GM19463 (cell line): ENCODE data around the gene FOXP3.
A peak's percentile ranks its signal among the peaks of the same experiment; 100 is the strongest.
"Not testable (repeated sequence)": the region's sequence is repeated elsewhere in the genome, so short reads cannot be mapped to it uniquely, and the experiment has no call there.

ENCODE experiments used
- ATAC-seq: cut with Tn5 transposase; IDR thresholded peaks from one replicate; pipeline ENCODE4 v1.9.1; 2021; ENCODE audit warnings: mild to moderate bottlenecking, moderate library complexity; ENCODE audit not compliant: unreplicated experiment

The FOXP3 gene, protein sequence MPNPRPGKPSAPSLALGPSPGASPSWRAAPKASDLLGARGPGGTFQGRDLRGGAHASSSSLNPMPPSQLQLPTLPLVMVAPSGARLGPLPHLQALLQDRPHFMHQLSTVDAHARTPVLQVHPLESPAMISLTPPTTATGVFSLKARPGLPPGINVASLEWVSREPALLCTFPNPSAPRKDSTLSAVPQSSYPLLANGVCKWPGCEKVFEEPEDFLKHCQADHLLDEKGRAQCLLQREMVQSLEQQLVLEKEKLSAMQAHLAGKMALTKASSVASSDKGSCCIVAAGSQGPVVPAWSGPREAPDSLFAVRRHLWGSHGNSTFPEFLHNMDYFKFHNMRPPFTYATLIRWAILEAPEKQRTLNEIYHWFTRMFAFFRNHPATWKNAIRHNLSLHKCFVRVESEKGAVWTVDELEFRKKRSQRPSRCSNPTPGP

GRCh38 chrX:49264460-49264859, at the start of gene FOXP3:
TSS of gene FOXP3 (minus strand) at chrX:49264710. CDS start at chrX:49258505, 6,205 bp downstream.
- ATAC-seq, result no peak

- no peak for ATAC-seq
Measured at GRCh38 chrX:49312176-49312575, 47.7 kb upstream of the FOXP3 start.

DNA sequence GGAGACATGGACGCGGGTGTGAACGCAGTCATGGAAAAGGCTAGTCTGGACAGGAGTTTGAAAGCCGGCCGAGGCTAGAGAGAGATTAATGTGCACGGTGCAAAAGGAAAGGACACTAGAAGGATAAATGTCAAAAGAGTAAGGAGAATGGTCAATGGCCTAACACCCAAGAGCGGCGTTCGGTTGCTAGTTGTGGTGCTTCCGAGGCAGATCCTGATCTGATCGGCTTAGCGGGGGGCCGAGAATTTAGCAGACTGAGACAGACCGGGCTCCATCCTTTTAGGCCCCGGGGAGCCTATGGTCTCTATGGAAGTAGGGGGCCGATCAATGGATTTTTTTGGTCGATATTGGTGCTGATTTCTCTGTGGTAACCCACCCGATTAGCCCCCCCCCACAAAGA, 45.9 kb upstream of the FOXP3 start:
- no peak for ATAC-seq

- ATAC-seq, result no peak
Measured at GRCh38 chrX:49309401-49309981, 45.0 kb upstream of the FOXP3 start.

- no peak for ATAC-seq
Measured at GRCh38 chrX:49308604-49309269, 44.2 kb upstream of the FOXP3 start.

DNA sequence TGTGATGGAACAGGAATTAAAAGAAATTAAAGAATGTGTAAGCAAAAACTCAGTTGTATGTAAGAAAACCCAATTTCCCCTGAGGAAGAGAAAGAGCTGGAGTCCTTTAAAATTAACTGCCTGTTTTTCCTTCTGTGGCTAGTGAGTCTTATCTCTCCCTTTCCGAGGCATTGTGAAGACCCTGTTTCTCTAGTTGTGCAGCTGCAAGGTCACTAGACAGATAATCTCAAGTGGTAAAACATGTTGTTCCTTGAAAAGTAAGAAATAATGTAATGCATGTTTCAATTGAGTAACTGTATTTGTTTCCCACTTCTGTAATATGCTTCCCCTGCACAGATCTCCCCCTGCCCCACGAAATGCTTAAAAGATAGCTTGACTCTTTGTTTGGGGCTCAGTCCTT, 43.3 kb upstream of the FOXP3 start:
- not testable (repeated sequence) for ATAC-seq

DNA sequence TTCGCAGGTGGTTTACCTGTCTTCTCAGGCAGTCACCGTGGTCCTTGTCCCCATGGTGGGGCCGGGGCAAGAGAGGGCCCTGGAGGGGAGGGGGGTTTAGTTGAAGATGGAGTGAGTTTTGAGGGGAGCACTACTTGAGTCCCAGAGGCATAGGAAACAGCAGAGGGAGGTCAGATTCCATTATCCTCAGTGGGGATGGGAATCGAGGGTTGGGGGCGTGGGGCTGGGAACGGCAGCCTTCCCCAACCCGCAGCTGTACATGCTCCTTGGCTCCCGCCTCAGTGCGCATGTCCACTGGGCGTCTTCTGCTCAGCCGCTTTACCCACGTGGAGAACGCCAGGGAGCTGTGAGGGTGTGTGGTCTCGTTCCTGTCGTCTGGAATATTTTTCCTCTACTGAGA, 38.8 kb upstream of the FOXP3 start, which contains the start of gene GAGE10:
Gene GAGE10, plus strand, starts transcription at position 301 of the 400 bp plus-strand sequence. CDS start 1,214 bp downstream, outside the sequence.
- ATAC-seq, result no peak

- no peak for ATAC-seq
Measured at GRCh38 chrX:49300703-49301102, 36.2 kb upstream of the FOXP3 start.

- not testable (repeated sequence) for ATAC-seq
Measured at GRCh38 chrX:49299293-49299692, 34.8 kb upstream of the FOXP3 start.

- peak; percentile 9 for ATAC-seq
Measured at GRCh38 chrX:49292400-49293362, 28.2 kb upstream of the FOXP3 start.

GRCh38 chrX:49291615-49292337, 27.3 kb upstream of the FOXP3 start:
- peak; percentile 80 for ATAC-seq

GRCh38 chrX:49290215-49290614, 25.7 kb upstream of the FOXP3 start:
- ATAC-seq, result no peak

DNA sequence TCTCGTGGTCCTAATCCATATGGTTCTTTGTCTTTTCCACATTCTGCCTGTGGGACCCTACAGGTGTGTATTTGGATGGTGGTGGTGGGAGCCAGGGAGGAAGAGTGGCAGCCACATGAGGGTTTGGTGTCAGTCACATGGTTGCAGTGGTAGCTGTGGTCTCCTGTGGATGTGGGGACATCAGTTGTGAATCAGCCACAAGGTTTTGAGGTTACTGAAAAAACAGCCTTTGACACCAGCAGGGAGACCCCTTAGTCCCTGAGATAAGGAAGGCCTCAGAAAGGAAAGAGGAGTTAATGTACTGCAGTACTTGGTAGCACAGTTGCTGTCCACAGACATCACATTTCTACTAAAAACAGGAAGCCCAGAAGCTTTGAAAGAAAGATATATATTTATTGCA, 23.2 kb upstream of the FOXP3 start:
- ATAC-seq, result no peak

- no peak for ATAC-seq
Measured at GRCh38 chrX:49286581-49286980, 22.1 kb upstream of the FOXP3 start.

GRCh38 chrX:49286136-49286535, 21.6 kb upstream of the FOXP3 start:
- no peak for ATAC-seq

GRCh38 chrX:49284212-49284611, 19.7 kb upstream of the FOXP3 start:
- ATAC-seq, result no peak

GRCh38 chrX:49282647-49283011, 18.1 kb upstream of the FOXP3 start:
- ATAC-seq, result no peak

DNA sequence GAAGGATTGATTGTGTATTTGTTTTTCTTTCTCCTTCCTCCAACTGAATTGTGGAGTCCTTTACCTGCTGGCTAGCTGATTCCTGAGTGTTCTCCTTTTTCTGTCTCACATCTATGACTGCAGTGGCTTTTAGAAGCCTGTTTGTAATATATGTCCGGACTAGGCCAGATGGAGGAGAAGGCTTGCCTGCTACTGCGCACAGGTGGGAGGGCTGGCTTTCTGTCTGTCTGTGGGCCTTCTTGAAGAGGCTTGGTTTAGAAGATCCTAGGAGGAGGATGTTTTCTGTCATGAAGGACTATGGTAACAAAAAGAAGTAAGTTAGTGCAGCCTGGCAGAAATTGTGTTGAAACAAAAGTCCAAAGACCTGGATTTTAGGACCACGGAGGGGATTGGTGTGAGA, 13.6 kb upstream of the FOXP3 start:
- ATAC-seq, result no peak

- ATAC-seq, result no peak
Measured at GRCh38 chrX:49277535-49277830, 13.0 kb upstream of the FOXP3 start.
